Nephron progenitor cell (in vitro differentiated cells): ENCODE data around the gene PDCL2.

Experiments
- DNase-seq: peaks from one replicate; pipeline ENCODE4 v3.0.0; 2021
- H3K27ac Mint-ChIP-seq: 2 replicates; pipeline ENCODE4 v1.8.0; 2021; ENCODE audit warnings: mild to moderate bottlenecking, moderate library complexity, mixed read lengths
- H3K27me3 Mint-ChIP-seq: 2 replicates; pipeline ENCODE4 v1.8.0; 2021; ENCODE audit warnings: mild to moderate bottlenecking, low read depth, mixed read lengths; ENCODE audit not compliant: poor library complexity
- H3K36me3 Mint-ChIP-seq: 2 replicates; pipeline ENCODE4 v1.8.0; 2021; ENCODE audit warnings: low read depth, mixed read lengths
- H3K4me1 Mint-ChIP-seq: 2 replicates; pipeline ENCODE4 v1.8.0; 2021; ENCODE audit warnings: mixed read lengths
- H3K4me3 Mint-ChIP-seq: 2 replicates; pipeline ENCODE4 v1.8.0; 2021; ENCODE audit warnings: mild to moderate bottlenecking, moderate library complexity, mixed read lengths
- H3K9me3 Mint-ChIP-seq: 2 replicates; pipeline ENCODE4 v1.8.0; 2021; ENCODE audit warnings: mild to moderate bottlenecking, moderate library complexity, mixed read lengths
- CTCF ChIP-seq: fragments of 200-600 bp; sonication (generic); IDR thresholded peaks from 2 replicates; pipeline ENCODE4 v1.5.0; 2021; ENCODE audit warnings: antibody characterized with exemption

The PDCL2 gene

DNA sequence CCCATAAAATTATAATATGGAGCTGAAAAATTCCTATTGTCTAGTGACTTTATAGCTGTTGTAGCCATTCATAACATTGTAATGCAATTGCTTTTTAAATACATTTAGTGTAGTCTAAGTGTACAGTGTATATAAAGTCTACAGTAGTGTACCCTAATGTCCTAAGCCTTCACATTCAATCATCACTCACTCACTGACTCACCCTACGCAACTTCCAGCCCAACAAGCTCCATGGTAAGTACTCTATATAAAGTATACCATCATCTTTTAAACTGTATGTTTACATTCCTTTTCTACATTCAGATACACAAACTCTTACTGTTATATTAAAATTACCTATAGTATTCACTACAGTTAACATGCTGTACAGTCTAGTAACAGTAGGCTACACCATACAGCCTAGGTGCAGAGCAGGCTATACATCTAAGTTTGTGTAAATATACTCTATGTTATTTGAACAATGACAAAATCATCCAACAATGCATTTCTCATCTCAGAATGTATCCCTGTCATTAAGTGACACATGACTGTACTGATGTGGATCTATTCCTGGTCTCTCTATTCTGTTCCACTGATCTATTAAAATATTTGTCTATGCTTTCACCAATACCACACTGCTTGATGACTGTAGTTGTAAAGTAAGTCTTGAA lies 79.0 kb downstream of the PDCL2 start:
- Mint-ChIP-seq H3K4me1 (no peaks in the 10 kb centered on the region), H3K36me3 (peaks cover 81% of the 10 kb centered on the region)

DNA sequence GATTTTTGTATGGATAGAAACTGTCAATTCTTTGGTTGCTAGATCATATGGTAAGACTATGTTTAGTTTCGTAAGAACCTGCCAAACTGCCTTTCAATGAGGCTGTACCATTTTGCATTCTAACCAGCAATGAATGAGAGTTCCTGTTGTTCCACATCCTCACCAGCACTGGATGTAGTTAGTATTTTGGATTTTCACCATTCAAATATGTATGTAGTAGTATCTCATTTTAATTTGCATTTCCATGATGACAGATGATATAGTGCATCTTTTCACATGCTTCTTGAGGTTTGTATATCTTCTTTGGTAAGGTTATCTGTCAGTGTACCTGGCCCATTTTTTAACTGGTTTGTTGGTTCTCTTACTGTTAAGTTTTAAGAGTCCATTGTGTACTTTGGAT lies 80.0 kb downstream of the PDCL2 start:
- H3K4me3 Mint-ChIP-seq = no peak overlapping the region
- DNase-seq = no peak
- H3K9me3 Mint-ChIP-seq = peaks cover 20% of the 10 kb centered on the region
- TF ChIP-seq CTCF = no peak
- H3K27me3 Mint-ChIP-seq = no peaks in the 10 kb centered on the region
- no peaks in the 10 kb centered on the region for H3K4me1 Mint-ChIP-seq
- peaks cover 83% of the 10 kb centered on the region for H3K36me3 Mint-ChIP-seq
- no peak overlapping the region for H3K27ac Mint-ChIP-seq

More for the DNA sequence above, 79.0 kb downstream of the PDCL2 start:
- no peak for TF ChIP-seq CTCF
- peaks cover 2% of the 10 kb centered on the region for H3K27me3 Mint-ChIP-seq
- H3K4me3 Mint-ChIP-seq = no peak overlapping the region
- no peak for DNase-seq
- no peak overlapping the region for H3K27ac Mint-ChIP-seq
- peaks cover 27% of the 10 kb centered on the region for H3K9me3 Mint-ChIP-seq

GRCh38 chr4:55510685-55511084 lies 81.4 kb downstream of the PDCL2 start:
- Mint-ChIP-seq H3K36me3 (peaks cover 79% of the 10 kb centered on the region), H3K4me1 (no peaks in the 10 kb centered on the region), H3K4me3 (no peak overlapping the region), H3K27me3 (no peaks in the 10 kb centered on the region), H3K27ac (no peak overlapping the region), H3K9me3 (peaks cover 9% of the 10 kb centered on the region)
- DNase-seq = no peak
- TF ChIP-seq CTCF = no peak

DNA sequence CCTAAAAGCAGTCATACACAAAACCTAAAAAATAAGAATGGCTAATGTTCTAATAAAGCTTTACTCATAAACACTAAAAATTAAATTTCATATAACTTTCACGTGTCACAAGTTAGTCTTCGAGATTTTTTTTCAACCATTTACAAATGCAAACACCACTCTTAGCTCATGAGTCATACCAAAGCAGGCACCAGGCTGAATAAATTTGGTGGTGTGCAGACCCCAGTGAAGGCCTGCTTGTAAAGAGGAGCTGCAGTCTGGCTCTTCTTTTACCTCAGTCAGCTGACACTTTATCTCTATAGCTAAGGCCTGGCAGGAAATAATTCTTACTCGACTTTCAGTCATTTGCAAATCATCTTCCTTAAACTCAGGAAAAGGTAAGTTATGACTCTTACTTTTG lies 82.8 kb downstream of the PDCL2 start:
- H3K27me3 Mint-ChIP-seq = no peaks in the 10 kb centered on the region
- H3K9me3 Mint-ChIP-seq = peaks cover 7% of the 10 kb centered on the region
- no peak overlapping the region for H3K4me3 Mint-ChIP-seq
- no peak for DNase-seq
- peaks cover 77% of the 10 kb centered on the region for H3K36me3 Mint-ChIP-seq
- H3K4me1 Mint-ChIP-seq = no peaks in the 10 kb centered on the region
- no peak for TF ChIP-seq CTCF
- no peak overlapping the region for H3K27ac Mint-ChIP-seq

GRCh38 chr4:55507612-55508011 lies 84.4 kb downstream of the PDCL2 start:
- H3K27ac Mint-ChIP-seq = no peak overlapping the region
- peaks cover 2% of the 10 kb centered on the region for H3K9me3 Mint-ChIP-seq
- H3K4me3 Mint-ChIP-seq = no peak overlapping the region
- H3K4me1 Mint-ChIP-seq = no peaks in the 10 kb centered on the region
- no peak for TF ChIP-seq CTCF
- H3K36me3 Mint-ChIP-seq = peaks cover 74% of the 10 kb centered on the region
- no peaks in the 10 kb centered on the region for H3K27me3 Mint-ChIP-seq
- no peak for DNase-seq
